ENCODE measurements around the gene CCDC184.
"Not testable (repeated sequence)": the region's sequence is repeated elsewhere in the genome, so short reads cannot be mapped to it uniquely, and the experiment has no call there.

CCDC184 gene

DNA sequence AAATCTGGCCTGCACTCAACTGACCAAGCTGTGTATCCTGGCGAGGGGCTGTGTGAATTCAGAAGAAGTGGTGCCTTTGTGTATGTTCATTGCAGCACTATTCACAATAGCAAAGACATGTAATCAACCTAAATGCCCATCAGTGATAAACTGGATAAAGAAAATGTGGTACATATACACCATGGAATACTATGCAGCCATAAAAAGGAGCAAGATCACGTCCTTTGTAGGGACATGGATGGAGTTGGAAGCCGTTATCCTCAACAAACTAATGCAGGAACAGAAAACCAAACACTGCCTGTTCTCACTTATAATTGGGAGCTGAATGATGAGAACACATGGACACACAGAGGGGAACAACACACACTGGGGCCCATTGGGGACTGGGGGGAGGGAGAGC is 41.1 kb downstream of the CCDC184 start:
- not testable (repeated sequence) for H3K9me3 ChIP-seq (ENCODE audit: control insufficient read depth in 5 of 5, low read length in 5 of 5); H3K4me1 ChIP-seq (ENCODE audit: control insufficient read depth in 5 of 5, insufficient read depth in 5 of 5, low read length in 5 of 5); H3K36me3 ChIP-seq (ENCODE audit: control insufficient read depth in 5 of 5, insufficient read depth in 5 of 5, low read length in 5 of 5); H3K4me3 ChIP-seq (ENCODE audit: low read depth in 1 of 5, low read length in 5 of 5); H3K27me3 ChIP-seq (ENCODE audit: control insufficient read depth in 5 of 5, insufficient read depth in 4 of 5, low read length in 5 of 5); H3K9ac ChIP-seq (ENCODE audit: low read length in 5 of 5); H3K27ac ChIP-seq (ENCODE audit: low read depth, low read length)

DNA sequence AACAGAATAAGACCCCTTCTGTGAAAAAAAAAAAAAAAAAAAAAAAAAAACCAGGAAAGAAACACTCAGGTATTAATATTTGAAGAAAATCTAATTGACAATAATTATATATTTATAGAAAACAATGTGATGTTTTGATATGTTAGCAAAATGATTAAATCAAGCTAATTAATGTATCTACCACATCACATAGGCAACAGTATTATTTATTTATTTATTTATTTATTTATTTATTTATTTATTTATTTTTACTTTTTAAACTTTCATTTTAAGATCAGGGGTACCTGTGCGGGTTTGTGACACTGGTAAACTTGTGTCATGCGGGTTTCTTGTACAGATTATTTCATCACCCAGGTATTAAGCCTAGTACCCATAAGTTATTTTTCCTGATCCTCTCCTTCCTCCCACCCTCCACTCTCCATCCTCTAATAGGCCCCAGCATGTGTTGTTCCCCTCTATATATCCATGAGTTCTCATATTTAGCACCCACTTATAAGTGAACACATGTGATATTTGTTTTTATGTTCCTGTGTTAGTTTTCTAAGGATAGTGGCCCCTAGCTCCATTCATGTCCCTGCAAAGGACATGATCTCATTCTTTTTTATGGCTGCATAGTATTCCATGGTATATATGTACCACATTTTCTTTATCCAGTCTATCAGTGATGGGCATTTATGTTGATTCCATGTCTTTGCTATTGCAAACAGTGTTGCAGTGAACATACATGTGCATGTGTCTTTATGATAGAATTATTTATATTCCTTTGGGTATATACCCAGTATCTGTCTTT is 47.9 kb downstream of the CCDC184 start:
- H3K9me3 ChIP-seq (ENCODE audit: control insufficient read depth in 5 of 5, low read length in 5 of 5); H3K27ac ChIP-seq (ENCODE audit: low read depth, low read length); H3K27me3 ChIP-seq (ENCODE audit: control insufficient read depth in 5 of 5, insufficient read depth in 4 of 5, low read length in 5 of 5): not testable (repeated sequence)

More for the DNA sequence above, 47.9 kb downstream of the CCDC184 start:
- H3K4me1 ChIP-seq (ENCODE audit: control insufficient read depth in 5 of 5, insufficient read depth in 5 of 5, low read length in 5 of 5); H3K4me3 ChIP-seq (ENCODE audit: low read depth in 1 of 5, low read length in 5 of 5); H3K36me3 ChIP-seq (ENCODE audit: control insufficient read depth in 5 of 5, insufficient read depth in 5 of 5, low read length in 5 of 5); H3K9ac ChIP-seq (ENCODE audit: low read length in 5 of 5): not testable (repeated sequence)
